Adrenal gland (tissue), 5 donors: ENCODE data around the gene SIL1.

Experiments used
- CTCF ChIP-seq, 6 experiments: fragments of 450-650 bp in 4 of 6; fragments of 200-600 bp in 2 of 6; sonication (generic) in 1 of 6; IDR thresholded peaks; 1 replicate in 5 of 6; 2 replicates in 1 of 6; pipeline versions ENCODE4 v1.5.1 to v1.8.0; 2016 to 2021; ENCODE audit warnings: antibody characterized with exemption in 6 of 6, mild to moderate bottlenecking in 2 of 6, moderate library complexity in 1 of 6
- POLR2A ChIP-seq, 2 donors: fragments of 450-650 bp; IDR thresholded peaks; one replicate each; pipeline ENCODE4 v1.6.1; 2017; ENCODE audit warnings: antibody characterized with exemption in 2 of 2, mild to moderate bottlenecking in 2 of 2, moderate library complexity in 1 of 2
- donor health status: DM: no; HTN: no; CAD: no.

- no peak for TF ChIP-seq CTCF (IDR thresholded peaks at IDR 0.05)
- TF ChIP-seq POLR2A (IDR thresholded peaks at IDR 0.05) = no peak
These were observed 30.1 kb upstream of the SIL1 start for GRCh38 chr5:139228201-139228803.
